Liver (tissue), 3 donors: ENCODE data around the gene RSL1D1.

ENCODE experiments used
- EGR1 ChIP-seq, 2 donors: IDR thresholded peaks; 2 replicates each; pipeline ENCODE4 v1.6.1; 2016 to 2018; ENCODE audit warnings: antibody characterized with exemption in 2 of 2, low read depth in 2 of 2
- FOXA1 ChIP-seq: IDR thresholded peaks from 2 replicates; pipeline ENCODE4 v1.6.1; 2016; ENCODE audit warnings: antibody characterized with exemption
- JUND ChIP-seq, 2 donors: IDR thresholded peaks; 2 replicates each; pipeline ENCODE4 v1.6.1; 2016; ENCODE audit warnings: antibody characterized with exemption in 2 of 2
- RAD21 ChIP-seq, 2 donors: IDR thresholded peaks; 2 replicates each; pipeline ENCODE4 v1.6.1; 2016; ENCODE audit warnings: antibody characterized with exemption in 2 of 2, mild to moderate bottlenecking in 2 of 2
- SP1 ChIP-seq: IDR thresholded peaks from 2 replicates; pipeline ENCODE4 v1.6.1; 2018; ENCODE audit warnings: antibody characterized with exemption, mild to moderate bottlenecking
- YY1 ChIP-seq: IDR thresholded peaks from 2 replicates; pipeline ENCODE4 v1.6.1; 2016; ENCODE audit warnings: antibody characterized with exemption, mild to moderate bottlenecking
- TF ChIP-seq, protein P1 (sequence below): fragments of 150-350 bp; IDR thresholded peaks from 2 replicates; pipeline ENCODE4 v1.5.1; 2017; ENCODE audit warnings: improper control_type of control experiment, low read depth, low read length; ENCODE audit not compliant: missing input control
- TF ChIP-seq, protein P2 (sequence below): IDR thresholded peaks from 2 replicates; pipeline ENCODE4 v1.6.1; 2016; ENCODE audit warnings: antibody characterized with exemption
- TF ChIP-seq, protein P3 (sequence below): IDR thresholded peaks from 2 replicates; pipeline ENCODE4 v1.6.1; 2016; ENCODE audit warnings: antibody characterized with exemption
- donor health status: healthy.
- donor health status: healthy.

DNA sequence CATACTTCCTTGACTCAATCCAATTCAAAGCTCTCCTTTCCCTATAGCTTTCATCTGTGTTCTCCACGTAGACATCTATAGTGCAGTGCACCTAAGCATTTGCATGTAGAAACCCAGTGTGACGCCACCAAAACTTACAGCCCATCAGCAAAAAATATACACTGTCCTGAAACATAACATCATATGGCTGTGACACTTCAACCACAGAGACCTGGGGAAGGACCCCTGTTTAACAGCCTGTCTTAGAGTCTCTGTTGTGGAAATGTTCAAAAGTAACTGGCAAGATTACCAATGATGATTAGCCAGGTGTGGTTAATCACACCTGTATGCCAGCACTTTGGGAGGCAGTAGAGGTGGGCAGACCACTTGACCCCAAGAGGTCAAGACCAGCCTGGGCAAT, 42.2 kb upstream of the RSL1D1 start:
- TF ChIP-seq EGR1 (IDR thresholded peaks at IDR 0.05; ENCODE audit: low read depth in 2 of 2) (no peak), JUND (IDR thresholded peaks at IDR 0.05) (no peak), RAD21 (IDR thresholded peaks at IDR 0.05) (no peak), YY1 (no peak), SP1 (no peak), FOXA1 (no peak)
- TF ChIP-seq, protein P1, sequence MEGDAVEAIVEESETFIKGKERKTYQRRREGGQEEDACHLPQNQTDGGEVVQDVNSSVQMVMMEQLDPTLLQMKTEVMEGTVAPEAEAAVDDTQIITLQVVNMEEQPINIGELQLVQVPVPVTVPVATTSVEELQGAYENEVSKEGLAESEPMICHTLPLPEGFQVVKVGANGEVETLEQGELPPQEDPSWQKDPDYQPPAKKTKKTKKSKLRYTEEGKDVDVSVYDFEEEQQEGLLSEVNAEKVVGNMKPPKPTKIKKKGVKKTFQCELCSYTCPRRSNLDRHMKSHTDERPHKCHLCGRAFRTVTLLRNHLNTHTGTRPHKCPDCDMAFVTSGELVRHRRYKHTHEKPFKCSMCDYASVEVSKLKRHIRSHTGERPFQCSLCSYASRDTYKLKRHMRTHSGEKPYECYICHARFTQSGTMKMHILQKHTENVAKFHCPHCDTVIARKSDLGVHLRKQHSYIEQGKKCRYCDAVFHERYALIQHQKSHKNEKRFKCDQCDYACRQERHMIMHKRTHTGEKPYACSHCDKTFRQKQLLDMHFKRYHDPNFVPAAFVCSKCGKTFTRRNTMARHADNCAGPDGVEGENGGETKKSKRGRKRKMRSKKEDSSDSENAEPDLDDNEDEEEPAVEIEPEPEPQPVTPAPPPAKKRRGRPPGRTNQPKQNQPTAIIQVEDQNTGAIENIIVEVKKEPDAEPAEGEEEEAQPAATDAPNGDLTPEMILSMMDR = no peak
- TF ChIP-seq, protein P2, sequence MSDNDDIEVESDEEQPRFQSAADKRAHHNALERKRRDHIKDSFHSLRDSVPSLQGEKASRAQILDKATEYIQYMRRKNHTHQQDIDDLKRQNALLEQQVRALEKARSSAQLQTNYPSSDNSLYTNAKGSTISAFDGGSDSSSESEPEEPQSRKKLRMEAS = no peak
- TF ChIP-seq, protein P3, sequence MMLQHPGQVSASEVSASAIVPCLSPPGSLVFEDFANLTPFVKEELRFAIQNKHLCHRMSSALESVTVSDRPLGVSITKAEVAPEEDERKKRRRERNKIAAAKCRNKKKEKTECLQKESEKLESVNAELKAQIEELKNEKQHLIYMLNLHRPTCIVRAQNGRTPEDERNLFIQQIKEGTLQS = no peak
